ENCODE results near the gene FOXR1.
"Not testable (repeated sequence)": the region's sequence is repeated elsewhere in the genome, so short reads cannot be mapped to it uniquely, and the experiment has no call there.

FOXR1 gene

GRCh38 chr11:119015054-119015611 is 43.6 kb downstream of the FOXR1 start:
- H3K4me1 ChIP-seq (ENCODE audit: insufficient read depth, low read length, severe bottlenecking), result peaks cover 19% of the 10 kb centered on the region
- H3F3A ChIP-seq (ENCODE audit: insufficient read depth, low read length), result peaks cover 3% of the 10 kb centered on the region; the same call in 1 of the 2 replicates
- H3K9me3 ChIP-seq (ENCODE audit: low read length), result no peaks in the 10 kb centered on the region
- no peak overlapping the region for H3K4me2 ChIP-seq (ENCODE audit: low read length)
- no peaks in the 10 kb centered on the region for H4K20me1 ChIP-seq (ENCODE audit: insufficient read depth, low read length)
- H3K4me3 ChIP-seq (ENCODE audit: low read depth, low read length, poor library complexity, severe bottlenecking), result no peak overlapping the region
- H3K27me3 ChIP-seq (ENCODE audit: insufficient read depth, low read length), result no peaks in the 10 kb centered on the region
- H2AFZ ChIP-seq (ENCODE audit: low read length), result no peak overlapping the region
- peaks cover 69% of the 10 kb centered on the region for H3K36me3 ChIP-seq (ENCODE audit: insufficient read depth, low read length)
- H3K79me2 ChIP-seq (ENCODE audit: insufficient read depth, low read length), result peaks cover 30% of the 10 kb centered on the region
- no peaks in the 10 kb centered on the region for H3K9me2 ChIP-seq (ENCODE audit: low read depth, low read length)
- H3K9ac ChIP-seq (ENCODE audit: low read length), result no peak overlapping the region
- H3K27ac ChIP-seq (ENCODE audit: low read depth, low read length, poor library complexity, severe bottlenecking), result no peak overlapping the region
- TF ChIP-seq CTCF (IDR thresholded peaks at IDR 0.05; ENCODE audit: low read length), result no peak; the same call in 1 of the 2 replicates
- no peak for TF ChIP-seq EZH2 (IDR thresholded peaks at IDR 0.05; ENCODE audit: borderline replicate concordance, low read length)

GRCh38 chr11:119016216-119017009 is 44.9 kb downstream of the FOXR1 start:
- H3K9me3 ChIP-seq (ENCODE audit: low read length), result no peaks in the 10 kb centered on the region
- peaks cover 68% of the 10 kb centered on the region for H3K36me3 ChIP-seq (ENCODE audit: insufficient read depth, low read length)
- H4K20me1 ChIP-seq (ENCODE audit: insufficient read depth, low read length), result no peaks in the 10 kb centered on the region
- H3F3A ChIP-seq (ENCODE audit: insufficient read depth, low read length), result peaks cover 3% of the 10 kb centered on the region; the same call in 1 of the 2 replicates
- no peak overlapping the region for H3K27ac ChIP-seq (ENCODE audit: low read depth, low read length, poor library complexity, severe bottlenecking)
- H3K27me3 ChIP-seq (ENCODE audit: insufficient read depth, low read length), result no peaks in the 10 kb centered on the region
- TF ChIP-seq CTCF (IDR thresholded peaks at IDR 0.05; ENCODE audit: low read length), result no peak
- TF ChIP-seq EZH2 (IDR thresholded peaks at IDR 0.05; ENCODE audit: borderline replicate concordance, low read length), result no peak
- no peak overlapping the region for H2AFZ ChIP-seq (ENCODE audit: low read length)
- peak overlapping the region; percentile 97; the same call in 1 of the 2 replicates for H3K9ac ChIP-seq (ENCODE audit: low read length)
- peak overlapping the region; percentile 73 for H3K4me2 ChIP-seq (ENCODE audit: low read length)
- H3K4me3 ChIP-seq (ENCODE audit: low read depth, low read length, poor library complexity, severe bottlenecking), result peak overlapping the region; percentile 98
- H3K9me2 ChIP-seq (ENCODE audit: low read depth, low read length), result no peaks in the 10 kb centered on the region
- peaks cover 22% of the 10 kb centered on the region for H3K4me1 ChIP-seq (ENCODE audit: insufficient read depth, low read length, severe bottlenecking)
- peaks cover 32% of the 10 kb centered on the region for H3K79me2 ChIP-seq (ENCODE audit: insufficient read depth, low read length)

GRCh38 chr11:119017377-119017776 is 45.8 kb downstream of the FOXR1 start:
- H3K9me2 ChIP-seq (ENCODE audit: low read depth, low read length); H4K20me1 ChIP-seq (ENCODE audit: insufficient read depth, low read length): not testable (repeated sequence)
- H3K27ac ChIP-seq (ENCODE audit: low read depth, low read length, poor library complexity, severe bottlenecking), result peak overlapping the region; percentile 96

More at GRCh38 chr11:119017377-119017776, 45.8 kb downstream of the FOXR1 start:
- H3F3A ChIP-seq (ENCODE audit: insufficient read depth, low read length); H2AFZ ChIP-seq (ENCODE audit: low read length); H3K9me3 ChIP-seq (ENCODE audit: low read length); H3K27me3 ChIP-seq (ENCODE audit: insufficient read depth, low read length): not testable (repeated sequence)
- Histone ChIP-seq H3K4me2 (ENCODE audit: low read length) (peak overlapping the region; percentile 73), H3K79me2 (ENCODE audit: insufficient read depth, low read length) (peaks cover 32% of the 10 kb centered on the region), H3K36me3 (ENCODE audit: insufficient read depth, low read length) (peaks cover 73% of the 10 kb centered on the region), H3K9ac (ENCODE audit: low read length) (peak overlapping the region; percentile 97), H3K4me3 (ENCODE audit: low read depth, low read length, poor library complexity, severe bottlenecking) (peak overlapping the region; percentile 98), H3K4me1 (ENCODE audit: insufficient read depth, low read length, severe bottlenecking) (peaks cover 22% of the 10 kb centered on the region)
